Psoas muscle (tissue), 8 donors: ENCODE data around the gene C3orf20. TPM values are rescaled to one million over a fixed set of nuclear protein-coding genes. Genes with fewer than 3 reads are reported as not detected.

Source experiments
- ATAC-seq, 4 donors: fragments of 200-7000 bp; cut with Tn5 transposase; one replicate each; pipeline ENCODE4 v1.9.1; 2020; ENCODE audit warnings: moderate library complexity in 3 of 4, mild to moderate bottlenecking in 2 of 4
- DNase-seq, 2 donors: peaks; one replicate each; pipeline ENCODE4 v3.0.0-alpha.2; 2020
- H3K27ac ChIP-seq: fragments of 200-600 bp; one replicate; pipeline ENCODE4 v1.8.0; 2022
- H3K27me3 ChIP-seq, 3 donors: fragments of 200-600 bp in 1 of 3; one replicate each; pipeline versions ENCODE4 v1.6.1 to v1.8.0; 2013 to 2022; ENCODE audit warnings: low read length in 2 of 3, mild to moderate bottlenecking in 2 of 3, moderate library complexity in 1 of 3; ENCODE audit not compliant: insufficient read depth in 3 of 3
- H3K36me3 ChIP-seq, 2 donors: fragments of 200-600 bp in 1 of 2; one replicate each; pipeline versions ENCODE4 v1.6.1 to v1.8.0; 2013 to 2022; ENCODE audit warnings: low read depth in 1 of 2, mild to moderate bottlenecking in 1 of 2, moderate library complexity in 1 of 2; ENCODE audit not compliant: insufficient read depth in 1 of 2
- H3K4me1 ChIP-seq: fragments of 200-600 bp; one replicate; pipeline ENCODE4 v1.8.0; 2022
- H3K4me3 ChIP-seq: fragments of 200-600 bp; one replicate; pipeline ENCODE4 v1.8.0; 2022; ENCODE audit warnings: mild to moderate bottlenecking
- H3K9me3 ChIP-seq: fragments of 200-600 bp; one replicate; pipeline ENCODE4 v1.8.0; 2022
- CTCF ChIP-seq: fragments of 200-600 bp; IDR thresholded peaks from one replicate; pipeline ENCODE4 v1.8.0; 2022; ENCODE audit warnings: antibody characterized with exemption
- WGBS, 3 donors: extraction: QIAGEN DNeasy Blood & Tissue Kit; methylation state at CpG; one replicate each; pipeline versions ENCODE4 v1.1.6 to v1.1.7; 2013; 5-methylcytosine and 5-hydroxymethylcytosine counted together
- intact Hi-C, 2 donors: fragments of 100-400 bp; cut with DNase I; formaldehyde crosslinking; loops; one replicate each; pipeline versions ENCODE4 v1.11.0 to v1.14.2; 2022
- polyA plus RNA-seq, 3 donors: library from polyadenylated mRNA; stranded (reverse); fragments of 200-250 nt; gene quantifications; one replicate each; pipeline ENCODE4 v1.2.3, GENCODE V29; 2013
- total RNA-seq, 4 donors: library from RNA; stranded (reverse); fragmentation: NEBNext Ultra II Directional in 2 of 4; extraction: Animal tissue kit (Norgen Biotek cat#: 25700) in 2 of 4; gene quantifications; one replicate each; pipeline versions ENCODE4 v1.2.1 to v1.2.4, GENCODE V29; 2021 to 2023
- donor health status: healthy with polysubstance abuse.
- donor health status: DM: no; HTN: no; CAD: no; lungs with moderate emphysema.
- donor health status: Bipolar disorder and iron deficiency.
- donor health status: healthy.
- donor health status: DM: yes; HTN: yes; CAD: no.
- donor health status: DM: no; HTN: no; CAD: no.
- donor health status: DM: no; HTN: no; CAD: no.
- donor health status: DM: yes; HTN: yes; CAD: no.

Gene C3orf20
- total and polyA plus RNA-seq, 7 donors = 0.01 to 0.38 (median 0.09) TPM; not detected in 2

GRCh38 chr3:14775563-14775962 is 100.6 kb downstream of the C3orf20 start:
- H3K27me3 ChIP-seq = no peaks in the 10 kb centered on the region
- H3K4me3 ChIP-seq = no peak overlapping the region
- no peak for DNase-seq
- ATAC-seq = no peak
- no peak overlapping the region for H3K27ac ChIP-seq
- H3K36me3 ChIP-seq = no peaks in the 10 kb centered on the region
- intact Hi-C loops = no loop called here
- H3K4me1 ChIP-seq = no peaks in the 10 kb centered on the region
- no peak for TF ChIP-seq CTCF
- H3K9me3 ChIP-seq = peaks cover 13% of the 10 kb centered on the region
- WGBS, 3 donors = 82 to 84% (median 83%) methylated on average over 4 of the region's 4 CpGs

DNA sequence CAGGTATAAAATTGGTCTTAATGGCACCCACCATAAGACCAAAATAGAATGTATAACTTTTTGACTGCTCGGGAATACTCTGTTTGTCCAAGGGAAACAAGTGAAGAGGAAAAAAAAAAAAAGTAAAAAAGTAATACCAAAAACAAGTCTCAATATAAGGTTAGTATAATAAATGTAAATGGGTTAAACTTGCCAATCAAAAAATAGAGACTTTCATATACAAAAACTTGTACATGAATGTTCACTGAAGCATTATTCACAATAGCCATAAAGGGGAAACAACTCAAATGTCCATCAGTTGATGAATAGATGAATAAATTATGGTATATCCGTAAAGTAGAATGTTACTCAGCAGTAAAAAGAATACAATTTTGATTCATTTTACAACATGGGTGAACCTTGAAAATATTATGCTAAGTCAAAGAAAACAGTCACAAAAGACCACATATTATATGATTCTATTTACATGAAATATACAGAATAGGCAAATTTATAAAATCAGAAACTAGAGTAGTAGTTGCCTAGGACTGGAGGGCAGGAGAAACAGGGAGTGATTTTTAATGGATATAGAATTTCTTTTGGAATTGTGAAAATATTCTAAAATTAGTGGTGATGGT is 104.2 kb downstream of the C3orf20 start:
- H3K4me1 ChIP-seq = no peaks in the 10 kb centered on the region
- peaks cover 13% of the 10 kb centered on the region for H3K9me3 ChIP-seq
- intact Hi-C loops = no loop called here
- H3K36me3 ChIP-seq = no peaks in the 10 kb centered on the region
- peaks cover 0 to 6% (median 0%) of the 10 kb centered on the region in 3 donors for H3K27me3 ChIP-seq
- 93 to 97% (median 97%) methylated on average over 2 of the region's 2 CpGs for WGBS, 3 donors
- TF ChIP-seq CTCF = no peak
- ATAC-seq = no peak
- no peak overlapping the region for H3K27ac ChIP-seq
- no peak overlapping the region for H3K4me3 ChIP-seq
- no peak for DNase-seq

DNA sequence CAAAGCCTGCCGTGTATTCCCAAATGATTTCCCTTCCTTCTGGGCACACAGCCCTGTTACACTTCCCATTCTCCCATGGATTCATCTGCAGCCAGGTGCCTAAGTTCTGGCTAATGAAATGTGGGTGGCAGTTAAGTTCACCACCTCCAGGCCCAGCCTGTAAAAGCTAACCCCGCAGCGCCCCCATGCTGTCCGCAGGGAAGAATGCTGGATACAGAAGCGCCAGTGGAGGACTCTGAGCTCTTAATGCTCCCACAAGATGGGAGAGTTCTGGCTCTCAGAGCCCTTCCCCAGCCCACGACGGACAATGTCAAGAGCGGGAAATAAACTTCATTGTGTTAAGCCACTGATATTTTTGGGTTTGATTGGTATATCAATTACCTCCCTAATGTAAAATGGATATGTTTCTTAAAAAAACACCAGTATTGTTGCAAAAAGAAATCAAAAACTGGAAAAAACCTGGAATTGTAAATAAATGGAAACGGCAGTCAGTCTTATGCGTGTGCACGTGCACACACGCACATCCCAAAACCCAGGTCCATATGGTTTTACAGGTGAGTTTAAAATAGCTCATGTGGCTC is 106.1 kb downstream of the C3orf20 start:
- TF ChIP-seq CTCF = peak; percentile 33
- H3K27ac ChIP-seq = no peak overlapping the region
- 32 to 38% (median 33%) methylated on average over 12 of the region's 12 CpGs for WGBS, 3 donors
- H3K9me3 ChIP-seq = peaks cover 13% of the 10 kb centered on the region
- intact Hi-C loops = loop anchor here in 1 of 2 donors (5.0 kb wide), 1 partner anchor 104 kb away; the partner anchor contains the start of gene C3orf20
- H3K27me3 ChIP-seq = peaks cover 0 to 6% (median 0%) of the 10 kb centered on the region in 3 donors
- no peak for ATAC-seq
- H3K4me3 ChIP-seq = no peak overlapping the region
- no peaks in the 10 kb centered on the region for H3K4me1 ChIP-seq
- DNase-seq = peak; percentile 35 to 62
- H3K36me3 ChIP-seq = no peaks in the 10 kb centered on the region

GRCh38 chr3:14783480-14784086 is 108.6 kb downstream of the C3orf20 start:
- TF ChIP-seq CTCF = no peak
- H3K4me1 ChIP-seq = no peaks in the 10 kb centered on the region
- ATAC-seq (no peak), DNase-seq (no peak)
- H3K9me3 ChIP-seq = peaks cover 8% of the 10 kb centered on the region
- 89 to 94% (median 93%) methylated on average over 2 of the region's 2 CpGs for WGBS, 3 donors
- H3K27ac ChIP-seq = no peak overlapping the region
- intact Hi-C loops = loop anchor here in 1 of 2 donors (5.0 kb wide), 1 partner anchor 106 kb away; the partner anchor contains the start of gene C3orf20
- H3K4me3 ChIP-seq = no peak overlapping the region
- H3K36me3 ChIP-seq = no peaks in the 10 kb centered on the region
- H3K27me3 ChIP-seq = peaks cover 0 to 6% (median 0%) of the 10 kb centered on the region in 3 donors
